COLO829 (cell line): ENCODE data around the gene MMRN2.
"Not testable (repeated sequence)": the region's sequence is repeated elsewhere in the genome, so short reads cannot be mapped to it uniquely, and the experiment has no call there.

Experiments used
- DNase-seq: peaks from one replicate; pipeline ENCODE4 v3.0.0; 2012; ENCODE audit warnings: low spot score

The MMRN2 gene

GRCh38 chr10:86956848-86957448 lies 467 bp downstream of the MMRN2 start:
- DNase-seq, result no peak

DNA sequence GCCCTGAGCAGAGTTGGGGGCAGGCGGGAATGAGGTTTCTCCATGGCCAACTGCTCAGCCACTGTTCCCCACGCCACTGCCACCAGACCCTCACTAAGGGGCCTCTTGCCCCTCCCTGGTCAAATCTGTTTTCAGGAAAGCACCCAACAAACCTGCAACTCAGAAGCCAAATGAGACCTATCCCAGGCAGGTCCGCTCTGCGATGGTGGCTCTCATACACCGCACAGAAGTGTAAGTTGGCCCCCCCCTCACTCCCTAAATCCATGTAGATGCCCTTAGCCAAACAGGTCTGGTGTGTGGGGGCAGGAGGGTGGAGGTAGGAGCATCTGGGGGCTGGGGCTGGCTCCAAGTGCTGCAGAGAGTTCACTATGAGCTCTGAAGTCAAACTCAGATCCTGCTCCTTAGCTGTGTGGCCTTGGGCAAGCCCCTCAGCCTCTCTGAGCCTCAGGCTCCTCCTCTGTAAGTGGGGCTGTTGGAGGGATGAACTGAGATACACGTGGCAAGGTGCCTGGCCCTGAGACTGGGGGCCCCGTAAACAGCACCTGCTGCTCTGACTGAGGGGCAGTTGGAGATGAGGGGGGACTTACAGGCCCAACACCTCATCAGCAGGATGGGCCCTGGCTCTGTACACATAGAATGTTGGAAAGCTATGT lies 1.1 kb downstream of the MMRN2 start:
- no peak for DNase-seq

- DNase-seq, result no peak
These were observed 1.8 kb downstream of the MMRN2 start for GRCh38 chr10:86955501-86956194.

DNA sequence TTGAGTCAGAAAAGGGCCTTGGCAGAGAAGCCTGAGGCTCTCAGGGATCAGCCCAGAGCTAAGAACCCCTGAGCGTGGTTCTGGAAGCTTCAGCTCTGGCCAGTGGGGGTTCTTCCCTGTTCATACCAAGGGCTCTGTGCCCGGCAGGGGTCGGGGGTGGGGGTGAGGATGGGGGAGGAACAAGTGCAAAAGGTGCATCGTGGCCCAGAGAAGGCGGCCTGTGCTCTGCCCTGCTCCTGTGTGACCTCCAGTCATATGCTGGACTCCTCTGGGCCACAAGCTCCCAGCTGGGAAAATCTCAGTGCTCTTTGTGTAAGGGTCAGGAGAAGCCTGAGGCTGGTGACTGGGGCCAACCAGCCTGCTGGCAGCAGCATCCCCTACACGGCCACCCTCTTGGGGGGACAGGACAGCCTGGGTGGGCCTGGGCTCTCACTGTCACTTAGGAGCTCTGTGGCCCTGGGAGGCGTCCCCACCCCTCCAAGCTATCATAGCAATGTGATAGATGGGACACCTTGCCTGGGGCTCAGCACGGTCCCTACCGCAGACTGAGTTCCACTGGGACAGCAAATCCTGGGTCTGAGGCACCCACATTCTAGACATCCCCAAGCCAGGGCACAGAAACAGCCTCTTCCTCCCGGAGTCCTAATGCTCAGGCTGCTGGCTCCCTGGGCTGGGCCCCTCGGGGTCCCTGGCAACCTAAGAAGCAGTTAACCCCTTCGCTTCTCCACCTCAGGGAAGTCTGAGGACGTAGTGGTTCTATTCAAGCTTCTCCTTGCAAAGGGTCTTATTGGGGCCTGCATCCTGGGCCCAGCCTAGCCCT lies 2.5 kb downstream of the MMRN2 start:
- DNase-seq, result no peak

DNA sequence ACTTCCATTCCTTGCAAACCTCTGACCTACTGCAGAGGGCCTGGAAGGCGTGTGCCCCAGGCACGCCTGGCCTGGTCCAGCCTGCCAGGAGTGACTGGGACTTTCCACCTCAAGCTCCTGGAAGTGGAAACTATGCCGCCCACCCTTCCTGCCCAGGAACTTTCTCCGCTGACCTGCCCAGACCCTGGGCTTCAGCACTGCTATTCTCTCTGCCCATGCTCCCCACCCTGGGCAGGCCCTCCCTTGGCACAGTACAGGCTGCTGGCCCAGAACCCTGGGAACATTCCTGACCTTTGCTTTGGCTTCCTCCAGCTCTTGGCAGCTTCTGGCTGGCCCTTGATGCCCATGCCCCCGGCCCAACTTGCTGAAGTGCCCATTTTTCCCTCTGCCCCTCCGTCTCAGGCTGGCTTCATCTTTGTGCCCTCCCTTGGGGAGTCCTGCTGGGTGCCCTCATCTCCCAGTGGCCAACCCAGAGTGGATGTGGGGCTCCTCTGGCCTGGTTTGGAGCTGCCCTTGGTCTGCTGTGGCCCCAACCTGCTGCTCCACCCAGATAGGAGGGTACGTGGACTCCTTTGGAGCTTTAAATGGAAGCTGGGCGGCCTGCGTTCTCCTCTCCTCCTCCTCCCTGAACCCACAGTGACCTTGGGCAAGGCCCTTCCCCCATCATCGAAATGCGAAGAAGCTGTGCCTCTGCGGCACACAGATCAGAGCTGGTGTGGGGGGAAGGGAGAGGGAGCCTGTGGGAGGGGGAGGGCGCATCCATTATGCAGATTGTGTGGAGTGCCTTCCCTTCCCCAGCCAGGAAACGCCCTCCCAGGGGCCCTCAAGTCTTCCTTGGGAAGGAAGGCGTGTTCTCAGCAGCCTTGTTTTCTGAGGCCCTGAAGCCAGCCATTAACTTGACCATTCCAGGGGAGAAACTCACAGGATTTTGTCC lies 3.4 kb downstream of the MMRN2 start:
- DNase-seq, result no peak

GRCh38 chr10:86952697-86953096 lies 4.7 kb downstream of the MMRN2 start:
- not testable (repeated sequence) for DNase-seq

- no peak for DNase-seq
These were observed 5.3 kb downstream of the MMRN2 start for GRCh38 chr10:86952106-86952505.

- no peak for DNase-seq
These were observed 6.1 kb downstream of the MMRN2 start for GRCh38 chr10:86951184-86951761.

GRCh38 chr10:86950349-86950748 lies 7.1 kb downstream of the MMRN2 start:
- no peak for DNase-seq

DNA sequence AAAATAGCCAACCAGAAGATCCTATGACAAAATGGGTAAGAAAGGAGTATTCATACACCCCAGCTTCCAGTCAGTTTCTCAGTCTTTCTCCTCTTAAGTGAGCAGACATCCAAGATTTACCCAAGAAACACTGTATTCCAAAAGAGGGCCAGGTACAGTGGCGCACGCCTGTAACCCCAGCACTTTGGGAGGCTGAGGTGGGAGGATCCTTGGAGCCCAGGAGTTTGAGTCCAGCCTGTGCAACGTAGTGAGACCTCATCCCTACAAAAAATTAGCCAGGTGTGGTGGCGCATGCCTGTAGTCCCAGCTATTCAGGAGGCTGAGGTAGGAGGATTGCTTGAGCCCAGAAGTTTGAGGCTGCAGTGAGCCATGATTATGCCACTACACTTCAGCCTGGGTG lies 9.6 kb downstream of the MMRN2 start:
- not testable (repeated sequence) for DNase-seq

DNA sequence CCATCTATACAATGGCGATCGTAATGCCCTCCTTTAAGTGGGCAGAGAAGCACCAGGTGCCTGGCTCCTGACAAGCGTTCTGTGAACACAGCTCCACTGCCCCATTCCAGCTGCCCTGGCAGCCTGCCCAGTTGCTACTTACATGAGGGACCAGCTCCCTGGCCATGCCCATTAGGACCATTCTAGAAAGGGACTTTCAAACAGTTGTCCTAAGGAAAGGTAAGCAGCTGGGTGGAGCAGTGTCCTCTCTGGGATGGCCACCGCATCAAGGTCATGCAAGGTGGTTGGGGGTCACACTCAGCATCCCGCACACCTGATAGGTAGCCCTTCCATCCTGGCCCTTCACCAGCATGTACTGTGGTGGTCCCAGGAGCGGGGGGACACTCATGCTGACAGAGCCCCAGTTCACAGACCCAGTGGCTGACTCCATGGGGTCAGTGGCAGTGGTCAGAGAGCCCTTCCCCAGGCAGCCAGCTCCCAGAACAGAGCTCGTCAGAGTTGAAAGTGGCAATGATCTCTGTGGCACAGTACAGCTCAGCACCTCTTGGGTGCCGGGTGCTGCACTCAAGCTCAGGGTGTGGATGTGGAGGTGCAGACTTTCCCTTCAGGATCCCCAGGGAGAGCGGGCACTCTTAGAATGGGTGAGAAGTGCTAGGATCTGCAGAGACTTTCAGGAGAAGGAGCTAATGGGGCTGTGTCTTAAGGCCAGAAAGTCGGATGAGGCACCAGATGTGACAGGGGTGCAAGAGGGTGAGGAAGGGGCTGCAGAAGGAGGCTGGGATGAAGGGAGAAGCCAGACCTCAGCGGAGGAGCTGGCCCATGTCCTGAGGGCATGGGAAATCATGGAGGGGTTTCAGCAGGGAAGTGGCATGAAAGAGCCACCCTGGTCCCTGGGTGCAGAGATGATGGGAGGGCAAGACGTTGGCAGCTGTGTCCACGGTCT lies 10.9 kb downstream of the MMRN2 start:
- no peak for DNase-seq

DNA sequence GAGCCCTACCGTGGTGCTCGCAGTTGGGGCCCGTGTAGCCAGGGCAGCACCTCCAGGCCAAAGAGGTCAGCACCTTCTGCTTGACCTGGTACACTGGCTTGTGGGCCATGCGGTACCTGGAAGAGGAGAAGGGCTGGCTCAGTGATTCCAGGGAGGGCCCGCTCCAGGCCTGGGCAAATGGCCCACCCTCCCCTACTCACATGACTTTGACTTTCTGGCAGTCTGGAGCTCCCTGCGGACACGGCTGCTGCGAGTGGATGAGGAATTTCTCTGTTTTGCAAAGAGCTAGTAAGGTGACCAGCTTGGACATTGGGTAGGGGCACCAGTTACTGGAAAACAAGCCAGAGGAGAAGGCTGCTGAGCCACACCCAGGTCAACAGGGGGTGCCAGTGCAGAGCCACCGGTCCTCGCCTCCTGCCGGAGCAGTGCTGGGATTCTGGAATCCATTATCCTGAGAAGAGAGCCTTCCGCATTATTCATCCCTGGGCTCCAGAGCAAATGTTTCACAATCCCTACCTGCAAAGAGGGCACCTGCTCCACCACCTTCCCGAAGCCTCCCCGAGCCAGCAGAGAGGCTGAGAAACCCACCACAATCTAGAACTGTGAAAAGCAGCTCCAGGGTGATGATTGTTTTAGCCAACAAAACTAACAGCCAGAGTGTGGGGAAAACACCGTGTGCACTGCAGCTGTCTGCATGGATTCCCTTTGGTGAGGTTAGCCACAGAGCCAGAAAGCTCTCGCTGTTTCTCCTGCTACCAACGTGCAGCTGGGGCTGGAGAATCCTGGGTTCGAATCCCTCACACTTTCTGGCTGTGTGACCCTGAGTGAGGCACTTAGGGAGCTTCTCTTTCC lies 11.8 kb downstream of the MMRN2 start:
- no peak for DNase-seq

DNA sequence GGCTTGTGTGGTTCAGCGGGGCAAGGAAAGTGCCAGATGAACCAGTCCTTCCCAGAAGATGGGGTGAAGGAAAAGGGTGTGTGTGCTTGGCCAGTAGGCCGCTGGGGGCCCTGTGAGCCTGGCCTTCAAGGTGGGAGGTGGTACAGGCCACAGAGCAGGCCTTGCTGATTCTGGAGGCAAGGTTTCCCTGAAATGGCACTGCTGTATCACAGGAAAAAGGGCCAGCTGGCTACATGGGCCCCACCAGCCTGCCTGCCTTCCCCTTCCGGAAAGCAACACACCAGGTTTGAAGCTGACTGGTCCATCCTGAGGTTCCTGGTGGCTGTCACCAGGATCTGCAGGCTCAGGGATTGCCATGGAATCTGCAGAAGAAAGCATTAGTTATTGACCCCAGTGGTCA lies 12.5 kb downstream of the MMRN2 start:
- no peak for DNase-seq

- DNase-seq, result no peak
These were observed 12.9 kb downstream of the MMRN2 start for GRCh38 chr10:86944471-86944870.

- no peak for DNase-seq
These were observed 13.4 kb downstream of the MMRN2 start for GRCh38 chr10:86944031-86944419.

DNA sequence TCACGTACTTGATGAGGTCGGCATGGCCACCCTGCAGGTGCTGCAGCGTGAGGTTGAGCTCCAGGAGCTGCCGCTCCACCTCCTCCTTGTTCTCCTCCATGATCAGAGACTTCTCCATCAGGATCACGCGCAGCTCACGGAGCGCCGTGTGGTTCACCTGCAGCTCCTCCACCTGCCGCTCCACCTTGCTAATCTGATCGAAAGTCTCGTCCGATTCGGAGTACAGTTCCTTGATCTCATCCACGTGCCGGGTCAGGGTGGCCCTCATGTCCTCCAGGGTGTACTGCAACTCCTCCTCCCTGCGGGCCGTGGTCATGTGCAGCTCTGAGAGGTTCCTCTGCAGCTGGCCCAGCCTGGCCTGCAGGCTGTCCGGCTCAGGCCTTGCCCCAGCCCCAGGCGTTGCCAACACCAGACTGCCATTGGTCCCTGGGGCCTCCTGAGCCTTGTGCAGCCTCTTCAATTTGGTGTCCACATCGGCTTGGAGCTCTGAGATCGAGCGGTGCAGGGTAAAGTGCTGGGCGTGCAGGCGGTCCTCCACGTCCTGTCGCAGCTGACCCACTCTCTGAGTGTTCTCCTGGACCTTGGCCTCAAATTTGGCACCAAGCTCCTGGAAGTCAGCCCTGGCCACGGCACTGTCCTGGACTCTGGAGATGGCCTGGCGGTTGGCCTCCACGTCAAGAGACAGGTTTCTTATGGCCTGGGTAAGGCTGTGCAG lies 13.9 kb downstream of the MMRN2 start:
- no peak for DNase-seq

GRCh38 chr10:86942441-86943315 lies 14.7 kb downstream of the MMRN2 start:
- no peak for DNase-seq
